ENCODE results near the gene BCLAF1. TPM values are rescaled to one million over a fixed set of nuclear protein-coding genes. Genes with fewer than 3 reads are reported as not detected.

The BCLAF1 gene
- total RNA-seq, 1 donor: 124 TPM

DNA sequence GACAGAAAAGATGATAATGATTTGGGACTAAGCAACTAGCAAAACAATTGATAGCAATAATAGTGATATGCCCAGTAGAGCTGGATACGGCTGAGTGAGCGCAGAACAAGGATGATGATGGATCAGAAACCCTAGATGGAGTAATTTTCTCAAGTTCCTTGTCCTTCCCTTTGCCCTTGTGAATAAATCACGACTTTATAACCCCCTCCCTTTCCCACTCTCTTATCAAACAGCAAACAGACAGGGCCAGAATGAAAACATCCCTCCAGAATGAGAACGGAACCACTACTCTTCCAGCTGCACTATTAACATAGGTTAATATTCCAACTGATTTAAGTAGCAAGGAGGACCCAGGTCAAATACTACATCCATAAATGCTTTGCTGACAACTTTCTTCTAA lies 38.3 kb downstream of the BCLAF1 start:
- H4K20me1 ChIP-seq (ENCODE audit: insufficient read depth, low read length): no peaks in the 10 kb centered on the region
- peak overlapping the region; percentile 58 for H3K27ac ChIP-seq (ENCODE audit: low read depth, low read length)
- peak overlapping the region; percentile 97 for H3K4me2 ChIP-seq (ENCODE audit: insufficient read depth, low read length)
- no peaks in the 10 kb centered on the region for H3K36me3 ChIP-seq (ENCODE audit: insufficient read depth, low read length)
- DNase-seq (ENCODE audit: insufficient read length, low spot score, missing footprints): no peak
- H3K79me2 ChIP-seq (ENCODE audit: insufficient read depth, low read length): peaks cover 14% of the 10 kb centered on the region
- no peaks in the 10 kb centered on the region for H3K9me3 ChIP-seq (ENCODE audit: low read depth, low read length)
- H2AFZ ChIP-seq (ENCODE audit: low read length): no peak overlapping the region
- TF ChIP-seq CTCF (IDR thresholded peaks at IDR 0.05; ENCODE audit: extremely low read depth, low read depth, low read length): no peak
- H3K27me3 ChIP-seq (ENCODE audit: insufficient read depth, low read length): no peaks in the 10 kb centered on the region
- H3K4me3 ChIP-seq (ENCODE audit: insufficient read depth, low read length): peak overlapping the region; percentile 90
- peaks cover 19% of the 10 kb centered on the region for H3K4me1 ChIP-seq (ENCODE audit: insufficient read depth, low read length)

DNA sequence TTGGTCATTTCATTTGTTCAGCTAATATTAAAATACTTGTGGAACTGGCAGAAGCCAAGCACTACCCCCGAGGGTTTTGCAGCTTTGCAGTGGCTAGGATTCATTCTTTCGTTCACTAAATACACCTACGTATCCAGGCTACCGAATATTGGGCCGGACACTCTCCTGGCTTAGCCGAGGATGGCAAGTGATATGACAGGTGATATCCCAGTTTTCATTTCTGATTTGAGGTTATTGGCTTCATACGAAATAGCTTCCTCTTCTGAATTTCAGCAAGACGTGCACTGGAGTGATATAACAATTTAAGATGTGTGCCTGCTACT lies 39.0 kb downstream of the BCLAF1 start:
- H3K4me3 ChIP-seq (ENCODE audit: insufficient read depth, low read length): peak overlapping the region; percentile 90
- H2AFZ ChIP-seq (ENCODE audit: low read length): peak overlapping the region; percentile 80
- H3K79me2 ChIP-seq (ENCODE audit: insufficient read depth, low read length): peaks cover 14% of the 10 kb centered on the region
- DNase-seq (ENCODE audit: insufficient read length, low spot score, missing footprints): peak; percentile 60
- H3K4me1 ChIP-seq (ENCODE audit: insufficient read depth, low read length): peaks cover 19% of the 10 kb centered on the region
- no peaks in the 10 kb centered on the region for H3K36me3 ChIP-seq (ENCODE audit: insufficient read depth, low read length)
- peak overlapping the region; percentile 97 for H3K4me2 ChIP-seq (ENCODE audit: insufficient read depth, low read length)
- H4K20me1 ChIP-seq (ENCODE audit: insufficient read depth, low read length): no peaks in the 10 kb centered on the region
- H3K9me3 ChIP-seq (ENCODE audit: low read depth, low read length): no peaks in the 10 kb centered on the region
- peak overlapping the region; percentile 58 for H3K27ac ChIP-seq (ENCODE audit: low read depth, low read length)
- H3K27me3 ChIP-seq (ENCODE audit: insufficient read depth, low read length): no peaks in the 10 kb centered on the region
- no peak for TF ChIP-seq CTCF (IDR thresholded peaks at IDR 0.05; ENCODE audit: extremely low read depth, low read depth, low read length)

GRCh38 chr6:136249811-136250685 lies 39.6 kb downstream of the BCLAF1 start, which contains the start of gene MTFR2:
MTFR2 (minus strand) TSS chr6:136250311; CDS start chr6:136249099, 1,212 bp downstream.
- Histone ChIP-seq H3K4me2 (ENCODE audit: insufficient read depth, low read length) (peak within 1 kb of the TSS; percentile 97), H3K27ac (ENCODE audit: low read depth, low read length) (peak within 1 kb of the TSS; percentile 58), H3K36me3 (ENCODE audit: insufficient read depth, low read length) (no peaks in the 10 kb centered on the region), H3K9me3 (ENCODE audit: low read depth, low read length) (no peaks in the 10 kb centered on the region), H2AFZ (ENCODE audit: low read length) (peak within 1 kb of the TSS; percentile 80), H3K4me3 (ENCODE audit: insufficient read depth, low read length) (peak within 1 kb of the TSS; percentile 90), H3K4me1 (ENCODE audit: insufficient read depth, low read length) (peaks cover 19% of the 10 kb centered on the region), H3K79me2 (ENCODE audit: insufficient read depth, low read length) (peaks cover 14% of the 10 kb centered on the region), H3K27me3 (ENCODE audit: insufficient read depth, low read length) (no peaks in the 10 kb centered on the region), H4K20me1 (ENCODE audit: insufficient read depth, low read length) (no peaks in the 10 kb centered on the region)
- DNase-seq (ENCODE audit: insufficient read length, low spot score, missing footprints): peak; percentile 94
- TF ChIP-seq CTCF (IDR thresholded peaks at IDR 0.05; ENCODE audit: extremely low read depth, low read depth, low read length): no peak

GRCh38 chr6:136249336-136249735 lies 40.3 kb downstream of the BCLAF1 start:
- Histone ChIP-seq H3K4me1 (ENCODE audit: insufficient read depth, low read length) (peaks cover 19% of the 10 kb centered on the region), H2AFZ (ENCODE audit: low read length) (peak overlapping the region; percentile 78), H3K36me3 (ENCODE audit: insufficient read depth, low read length) (no peaks in the 10 kb centered on the region), H3K27ac (ENCODE audit: low read depth, low read length) (peak overlapping the region; percentile 43), H3K27me3 (ENCODE audit: insufficient read depth, low read length) (no peaks in the 10 kb centered on the region), H4K20me1 (ENCODE audit: insufficient read depth, low read length) (no peaks in the 10 kb centered on the region), H3K4me3 (ENCODE audit: insufficient read depth, low read length) (peak overlapping the region; percentile 90), H3K9me3 (ENCODE audit: low read depth, low read length) (no peaks in the 10 kb centered on the region), H3K79me2 (ENCODE audit: insufficient read depth, low read length) (peaks cover 14% of the 10 kb centered on the region), H3K4me2 (ENCODE audit: insufficient read depth, low read length) (peak overlapping the region; percentile 97)
- DNase-seq (ENCODE audit: insufficient read length, low spot score, missing footprints): no peak
- no peak for TF ChIP-seq CTCF (IDR thresholded peaks at IDR 0.05; ENCODE audit: extremely low read depth, low read depth, low read length)

Data from osteoblast (primary cell).